ENCODE results near the gene SPNS3. TPM values are rescaled to one million over a fixed set of nuclear protein-coding genes. Genes with fewer than 3 reads are reported as not detected.

Gene SPNS3
- total and polyA plus RNA-seq, 8 donors, result 0.08 to 0.96 (median 0.67) TPM

DNA sequence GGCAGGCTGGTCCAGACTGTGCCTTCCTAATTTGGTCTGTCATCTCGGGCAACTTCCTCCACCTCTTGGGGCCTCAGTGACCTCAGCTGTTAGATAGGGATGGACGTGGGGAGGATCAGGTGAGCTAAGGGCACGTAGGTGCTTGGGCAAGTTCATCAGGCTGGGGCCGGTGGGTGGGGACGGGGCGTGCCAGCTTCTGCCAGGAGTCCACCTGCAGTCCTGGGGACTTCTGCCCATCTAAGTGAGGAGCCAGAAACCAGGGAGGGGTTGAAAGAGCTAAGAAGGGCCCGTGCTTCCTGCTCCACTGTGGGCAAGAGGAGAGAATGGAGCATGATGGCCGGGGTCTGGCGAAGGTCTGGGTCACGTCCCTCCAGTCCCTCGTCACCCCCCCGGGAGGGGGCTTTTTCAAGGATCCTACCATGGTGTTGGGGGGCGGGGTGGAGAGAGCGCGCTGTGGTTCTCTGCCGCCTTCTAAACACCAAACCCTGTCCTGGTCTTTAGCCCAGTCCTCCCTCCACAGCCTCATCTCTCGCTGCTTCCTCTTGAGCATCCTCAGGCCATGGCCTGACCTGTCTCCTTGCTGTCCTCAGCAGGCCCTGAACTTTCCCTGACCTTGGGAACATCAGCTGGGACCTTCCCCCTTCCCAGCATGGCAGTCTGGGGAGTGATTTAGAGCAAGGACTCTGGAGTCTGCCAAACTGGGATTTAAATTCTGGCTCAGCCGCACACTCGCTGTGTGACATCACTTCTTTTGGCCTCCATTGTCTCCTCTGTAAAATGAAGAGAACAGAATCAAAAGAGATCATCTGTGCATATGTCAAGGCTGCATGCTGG is 86.5 kb downstream of the SPNS3 start:
- Histone ChIP-seq H3K4me3 (no peak overlapping the region), H3K36me3 (no peaks in the 10 kb centered on the region), H3K4me1 (peaks cover 6 to 35% (median 23%) of the 10 kb centered on the region in 3 donors), H3K9me3 (no peaks in the 10 kb centered on the region), H3K27me3 (no peaks in the 10 kb centered on the region), H3K27ac (peak overlapping the region; percentile 42 to 87 (median 62))
- no peak for ATAC-seq
- no peak for FAIRE-seq
- WGBS, 2 donors, result 85 to 91% methylated on average over 18 to 19 of the region's 19 CpGs
- TF ChIP-seq, protein P1, sequence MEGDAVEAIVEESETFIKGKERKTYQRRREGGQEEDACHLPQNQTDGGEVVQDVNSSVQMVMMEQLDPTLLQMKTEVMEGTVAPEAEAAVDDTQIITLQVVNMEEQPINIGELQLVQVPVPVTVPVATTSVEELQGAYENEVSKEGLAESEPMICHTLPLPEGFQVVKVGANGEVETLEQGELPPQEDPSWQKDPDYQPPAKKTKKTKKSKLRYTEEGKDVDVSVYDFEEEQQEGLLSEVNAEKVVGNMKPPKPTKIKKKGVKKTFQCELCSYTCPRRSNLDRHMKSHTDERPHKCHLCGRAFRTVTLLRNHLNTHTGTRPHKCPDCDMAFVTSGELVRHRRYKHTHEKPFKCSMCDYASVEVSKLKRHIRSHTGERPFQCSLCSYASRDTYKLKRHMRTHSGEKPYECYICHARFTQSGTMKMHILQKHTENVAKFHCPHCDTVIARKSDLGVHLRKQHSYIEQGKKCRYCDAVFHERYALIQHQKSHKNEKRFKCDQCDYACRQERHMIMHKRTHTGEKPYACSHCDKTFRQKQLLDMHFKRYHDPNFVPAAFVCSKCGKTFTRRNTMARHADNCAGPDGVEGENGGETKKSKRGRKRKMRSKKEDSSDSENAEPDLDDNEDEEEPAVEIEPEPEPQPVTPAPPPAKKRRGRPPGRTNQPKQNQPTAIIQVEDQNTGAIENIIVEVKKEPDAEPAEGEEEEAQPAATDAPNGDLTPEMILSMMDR (IDR thresholded peaks at IDR 0.05), result no peak
- DNase-seq, result peak in 1 of 6 donors; percentile 66
- intact Hi-C loops (cut with DNase I), result no loop called here

DNA sequence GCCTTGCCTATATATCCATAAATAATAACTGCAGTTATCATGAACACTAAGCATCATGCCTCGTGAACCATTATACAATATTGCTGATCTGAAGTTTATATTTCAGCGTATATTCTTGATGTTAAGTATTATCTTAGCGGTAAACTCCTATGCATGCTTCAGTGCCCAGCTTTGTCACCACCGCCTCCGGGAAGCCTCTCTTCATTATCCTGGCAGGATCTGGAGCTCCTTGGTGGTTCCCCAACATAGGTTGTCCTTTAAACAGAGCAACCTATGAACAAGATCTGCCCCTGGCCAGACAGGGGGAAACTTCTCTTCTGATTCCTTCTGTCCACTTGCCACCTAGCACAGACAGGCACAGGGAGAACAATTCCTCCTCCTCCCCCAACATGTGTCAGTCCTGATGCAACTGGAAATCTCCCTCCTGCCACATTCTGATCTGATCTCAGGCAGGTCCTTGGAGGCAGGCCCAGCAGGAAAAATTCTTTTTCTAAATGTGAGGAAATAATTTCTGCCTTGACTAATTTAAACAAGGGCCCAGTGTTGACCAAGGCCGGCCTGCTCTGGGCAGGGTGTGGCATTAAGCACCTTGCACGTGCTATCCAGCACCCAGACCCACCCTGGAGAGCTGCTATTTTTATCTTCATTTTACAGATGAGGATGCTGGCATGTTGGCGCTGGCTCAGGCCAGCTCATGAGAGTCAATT is 87.3 kb downstream of the SPNS3 start:
- FAIRE-seq, result no peak
- intact Hi-C loops (cut with DNase I), result no loop called here
- DNase-seq, result peak in 3 of 6 donors; percentile 61 to 69 (median 68)

DNA sequence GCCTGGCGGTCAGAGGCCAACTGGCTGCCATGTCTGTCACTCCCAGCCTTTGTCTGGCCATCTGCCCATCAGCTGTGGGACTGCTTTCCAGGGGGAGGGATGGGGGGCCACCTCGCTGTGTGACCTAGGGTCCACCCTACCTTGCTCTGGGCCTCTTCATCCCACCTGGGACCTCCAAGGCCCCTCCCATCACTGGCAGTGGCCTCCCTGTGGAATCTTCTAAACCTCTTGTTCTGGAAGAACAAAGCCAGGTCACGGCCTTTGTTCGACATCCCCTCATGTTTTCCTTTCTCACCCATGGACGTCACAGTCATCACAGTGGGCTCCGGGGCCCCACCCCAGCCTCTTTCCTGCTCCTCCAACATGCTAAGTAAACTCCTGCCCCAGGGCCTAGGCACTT is 88.9 kb downstream of the SPNS3 start:
- Histone ChIP-seq H3K27me3 (no peaks in the 10 kb centered on the region), H3K27ac (peak overlapping the region in 2 of 4 donors; percentile 42 to 87), H3K9me3 (no peaks in the 10 kb centered on the region), H3K36me3 (no peaks in the 10 kb centered on the region), H3K4me1 (peaks cover 5 to 19% (median 6%) of the 10 kb centered on the region in 3 donors), H3K4me3 (no peak overlapping the region)
- intact Hi-C loops (cut with DNase I), result no loop called here
- 89% methylated on average over 6 of the region's 6 CpGs for WGBS, 2 donors
- FAIRE-seq (no peak), ATAC-seq (no peak), DNase-seq (no peak)
- TF ChIP-seq, protein P1 (IDR thresholded peaks at IDR 0.05), result no peak

More for the DNA sequence above, 87.3 kb downstream of the SPNS3 start:
- peaks cover 5 to 28% (median 15%) of the 10 kb centered on the region in 3 donors for H3K4me1 ChIP-seq
- no peaks in the 10 kb centered on the region for H3K27me3 ChIP-seq
- TF ChIP-seq, protein P1 (IDR thresholded peaks at IDR 0.05), result no peak
- no peaks in the 10 kb centered on the region for H3K36me3 ChIP-seq
- peak; percentile 74 to 87 (median 84) for ATAC-seq
- WGBS, 2 donors, result 68% methylated on average over 8 of the region's 8 CpGs
- no peaks in the 10 kb centered on the region for H3K9me3 ChIP-seq
- no peak overlapping the region for H3K4me3 ChIP-seq
- H3K27ac ChIP-seq, result peak overlapping the region; percentile 42 to 87 (median 62)

DNA sequence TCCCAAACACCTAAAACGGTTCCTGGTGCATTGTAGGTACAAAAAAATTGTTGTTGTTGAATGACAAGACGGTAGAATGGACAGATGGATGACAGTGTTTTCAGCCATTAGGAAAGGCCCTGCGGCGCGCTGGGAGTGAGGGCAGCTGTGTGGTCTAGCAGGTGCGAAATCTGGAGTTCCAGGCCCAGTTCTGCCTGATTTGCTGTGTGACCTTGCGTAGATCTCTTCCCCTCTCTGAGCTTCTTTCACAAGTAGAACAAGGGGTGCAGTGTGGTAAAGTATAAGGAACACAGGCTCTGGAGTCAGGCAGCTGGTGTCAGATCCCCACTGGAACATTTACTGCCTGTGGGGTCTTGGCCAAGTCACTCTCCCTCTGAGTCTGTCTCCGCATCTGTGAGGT is 90.2 kb downstream of the SPNS3 start:
- intact Hi-C loops (cut with DNase I), result no loop called here
- Histone ChIP-seq H3K9me3 (no peaks in the 10 kb centered on the region), H3K36me3 (no peaks in the 10 kb centered on the region), H3K27me3 (no peaks in the 10 kb centered on the region), H3K4me3 (no peak overlapping the region), H3K27ac (no peak overlapping the region), H3K4me1 (peaks cover 4 to 19% (median 5%) of the 10 kb centered on the region in 3 donors)
- TF ChIP-seq, protein P1 (IDR thresholded peaks at IDR 0.05), result no peak
- WGBS, 2 donors, result 82 to 84% methylated on average over 8 of the region's 8 CpGs
- FAIRE-seq (no peak), DNase-seq (no peak), ATAC-seq (no peak)
